ENCODE data around the gene KIF26B.

KIF26B gene

GRCh38 chr1:245480393-245481120 lies 325.8 kb downstream of the KIF26B start:
- no peak for TF ChIP-seq POLR2A (IDR thresholded peaks at IDR 0.05; ENCODE audit: extremely low read depth, insufficient read length)
- TF ChIP-seq MAX (IDR thresholded peaks at IDR 0.05; ENCODE audit: low read depth, low read length), result no peak
- TF ChIP-seq MYC (IDR thresholded peaks at IDR 0.05; ENCODE audit: low read depth, low read length), result no peak
- TF ChIP-seq CTCF (IDR thresholded peaks at IDR 0.05; ENCODE audit: low read depth, low read length), result no peak
- DNase-seq (ENCODE audit: low read depth), result no peak
- H3K4me3 ChIP-seq (ENCODE audit: low read depth, low read length), result no peak overlapping the region

GRCh38 chr1:245481261-245481660 lies 326.5 kb downstream of the KIF26B start:
- H3K4me3 ChIP-seq (ENCODE audit: low read depth, low read length), result no peak overlapping the region
- no peak for DNase-seq (ENCODE audit: low read depth)
- no peak for TF ChIP-seq POLR2A (IDR thresholded peaks at IDR 0.05; ENCODE audit: extremely low read depth, insufficient read length)
- no peak for TF ChIP-seq MAX (IDR thresholded peaks at IDR 0.05; ENCODE audit: low read depth, low read length)
- no peak for TF ChIP-seq CTCF (IDR thresholded peaks at IDR 0.05; ENCODE audit: low read depth, low read length)
- no peak for TF ChIP-seq MYC (IDR thresholded peaks at IDR 0.05; ENCODE audit: low read depth, low read length)

- DNase-seq (ENCODE audit: low read depth), result no peak
- H3K4me3 ChIP-seq (ENCODE audit: low read depth, low read length), result no peak overlapping the region
- TF ChIP-seq POLR2A (IDR thresholded peaks at IDR 0.05; ENCODE audit: extremely low read depth, insufficient read length) (no peak), MYC (IDR thresholded peaks at IDR 0.05; ENCODE audit: low read depth, low read length) (no peak), CTCF (IDR thresholded peaks at IDR 0.05; ENCODE audit: low read depth, low read length) (no peak), MAX (IDR thresholded peaks at IDR 0.05; ENCODE audit: low read depth, low read length) (no peak)
Measured at GRCh38 chr1:245483247-245483646, 328.5 kb downstream of the KIF26B start.

- no peak for DNase-seq (ENCODE audit: low read depth)
- TF ChIP-seq MAX (IDR thresholded peaks at IDR 0.05; ENCODE audit: low read depth, low read length), result no peak
- TF ChIP-seq MYC (IDR thresholded peaks at IDR 0.05; ENCODE audit: low read depth, low read length), result no peak
- no peak for TF ChIP-seq POLR2A (IDR thresholded peaks at IDR 0.05; ENCODE audit: extremely low read depth, insufficient read length)
- no peak for TF ChIP-seq CTCF (IDR thresholded peaks at IDR 0.05; ENCODE audit: low read depth, low read length)
- no peak overlapping the region for H3K4me3 ChIP-seq (ENCODE audit: low read depth, low read length)
Measured at GRCh38 chr1:245484176-245484575, 329.4 kb downstream of the KIF26B start.

- no peak for TF ChIP-seq MYC (IDR thresholded peaks at IDR 0.05; ENCODE audit: low read depth, low read length)
- DNase-seq (ENCODE audit: low read depth), result peak; percentile 32
Measured at GRCh38 chr1:245485996-245486395, 331.2 kb downstream of the KIF26B start.

GRCh38 chr1:245486775-245487470 lies 332.1 kb downstream of the KIF26B start:
- DNase-seq (ENCODE audit: low read depth), result no peak
- no peak for TF ChIP-seq CTCF (IDR thresholded peaks at IDR 0.05; ENCODE audit: low read depth, low read length)
- no peak for TF ChIP-seq POLR2A (IDR thresholded peaks at IDR 0.05; ENCODE audit: extremely low read depth, insufficient read length)
- TF ChIP-seq MYC (IDR thresholded peaks at IDR 0.05; ENCODE audit: low read depth, low read length), result no peak
- TF ChIP-seq MAX (IDR thresholded peaks at IDR 0.05; ENCODE audit: low read depth, low read length), result no peak
- H3K4me3 ChIP-seq (ENCODE audit: low read depth, low read length), result no peak overlapping the region

More at GRCh38 chr1:245485996-245486395, 331.2 kb downstream of the KIF26B start:
- no peak overlapping the region for H3K4me3 ChIP-seq (ENCODE audit: low read depth, low read length)

Data from NB4 (cell line).